ENCODE measurements around the gene TTLL11.

- TF ChIP-seq CTCF (IDR thresholded peaks at IDR 0.05) (no peak), POLR2A (IDR thresholded peaks at IDR 0.05) (no peak)
These were observed 10.9 kb upstream of the TTLL11 start for GRCh38 chr9:122103985-122104384.
